ENCODE measurements around the gene VPS54.
"Not testable (repeated sequence)": the region's sequence is repeated elsewhere in the genome, so short reads cannot be mapped to it uniquely, and the experiment has no call there.

The VPS54 gene

GRCh38 chr2:63981702-63982103, 37.5 kb downstream of the VPS54 start:
- H3K27ac ChIP-seq (ENCODE audit: insufficient read depth, low read depth, low read length, poor library complexity, severe bottlenecking) = no peak overlapping the region
- H3K27me3 ChIP-seq (ENCODE audit: control insufficient read depth, insufficient read depth, low read length, poor library complexity, severe bottlenecking) = no peaks in the 10 kb centered on the region
- WGBS, 2 experiments = 92 to 98% methylated on average over 2 to 3 of the region's 3 CpGs
- H3K36me3 ChIP-seq (ENCODE audit: control insufficient read depth, insufficient read depth, low read length) = no peaks in the 10 kb centered on the region
- no peak overlapping the region for H3K4me3 ChIP-seq (ENCODE audit: insufficient read depth, low read depth, low read length)
- H3K4me1 ChIP-seq (ENCODE audit: control insufficient read depth, insufficient read depth, low read length) = no peaks in the 10 kb centered on the region
- no peaks in the 10 kb centered on the region for H3K9me3 ChIP-seq (ENCODE audit: control insufficient read depth, low read length)

GRCh38 chr2:63980794-63981193, 38.4 kb downstream of the VPS54 start:
- peaks cover 2% of the 10 kb centered on the region for H3K36me3 ChIP-seq (ENCODE audit: control insufficient read depth, insufficient read depth, low read length)
- H3K27ac ChIP-seq (ENCODE audit: insufficient read depth, low read depth, low read length, poor library complexity, severe bottlenecking) = no peak overlapping the region
- no peaks in the 10 kb centered on the region for H3K4me1 ChIP-seq (ENCODE audit: control insufficient read depth, insufficient read depth, low read length)
- no peaks in the 10 kb centered on the region for H3K9me3 ChIP-seq (ENCODE audit: control insufficient read depth, low read length)
- H3K4me3 ChIP-seq (ENCODE audit: insufficient read depth, low read depth, low read length) = no peak overlapping the region
- H3K27me3 ChIP-seq (ENCODE audit: control insufficient read depth, insufficient read depth, low read length, poor library complexity, severe bottlenecking) = no peaks in the 10 kb centered on the region

- H3K36me3 ChIP-seq (ENCODE audit: control insufficient read depth, insufficient read depth, low read length) = peaks cover 6% of the 10 kb centered on the region
- H3K27ac ChIP-seq (ENCODE audit: insufficient read depth, low read depth, low read length, poor library complexity, severe bottlenecking) = no peak overlapping the region
- WGBS, 2 experiments = 95 to 96% methylated on average over 5 of the region's 5 CpGs
These were observed 41.3 kb downstream of the VPS54 start for GRCh38 chr2:63977904-63978303.

GRCh38 chr2:63976125-63976510, 43.1 kb downstream of the VPS54 start:
- H3K9me3 ChIP-seq (ENCODE audit: control insufficient read depth, low read length) = no peaks in the 10 kb centered on the region
- H3K4me1 ChIP-seq (ENCODE audit: control insufficient read depth, insufficient read depth, low read length) = no peaks in the 10 kb centered on the region
- 93% methylated on average over 7 of the region's 7 CpGs for WGBS, 2 experiments
- H3K27me3 ChIP-seq (ENCODE audit: control insufficient read depth, insufficient read depth, low read length, poor library complexity, severe bottlenecking) = no peaks in the 10 kb centered on the region
- peaks cover 6% of the 10 kb centered on the region for H3K36me3 ChIP-seq (ENCODE audit: control insufficient read depth, insufficient read depth, low read length)
- H3K4me3 ChIP-seq (ENCODE audit: insufficient read depth, low read depth, low read length) = no peak overlapping the region
- H3K27ac ChIP-seq (ENCODE audit: insufficient read depth, low read depth, low read length, poor library complexity, severe bottlenecking) = no peak overlapping the region

More at GRCh38 chr2:63977904-63978303, 41.3 kb downstream of the VPS54 start:
- no peaks in the 10 kb centered on the region for H3K27me3 ChIP-seq (ENCODE audit: control insufficient read depth, insufficient read depth, low read length, poor library complexity, severe bottlenecking)
- H3K4me3 ChIP-seq (ENCODE audit: insufficient read depth, low read depth, low read length) = no peak overlapping the region
- no peaks in the 10 kb centered on the region for H3K4me1 ChIP-seq (ENCODE audit: control insufficient read depth, insufficient read depth, low read length)
- H3K9me3 ChIP-seq (ENCODE audit: control insufficient read depth, low read length) = no peaks in the 10 kb centered on the region

- Histone ChIP-seq H3K4me3 (ENCODE audit: insufficient read depth, low read depth, low read length) (no peak overlapping the region), H3K27ac (ENCODE audit: insufficient read depth, low read depth, low read length, poor library complexity, severe bottlenecking) (no peak overlapping the region), H3K4me1 (ENCODE audit: control insufficient read depth, insufficient read depth, low read length) (no peaks in the 10 kb centered on the region), H3K36me3 (ENCODE audit: control insufficient read depth, insufficient read depth, low read length) (peaks cover 11% of the 10 kb centered on the region), H3K9me3 (ENCODE audit: control insufficient read depth, low read length) (no peaks in the 10 kb centered on the region), H3K27me3 (ENCODE audit: control insufficient read depth, insufficient read depth, low read length, poor library complexity, severe bottlenecking) (no peaks in the 10 kb centered on the region)
- 86 to 90% methylated on average over 15 of the region's 15 CpGs for WGBS, 2 experiments
These were observed 43.6 kb downstream of the VPS54 start for GRCh38 chr2:63975437-63976124.

DNA sequence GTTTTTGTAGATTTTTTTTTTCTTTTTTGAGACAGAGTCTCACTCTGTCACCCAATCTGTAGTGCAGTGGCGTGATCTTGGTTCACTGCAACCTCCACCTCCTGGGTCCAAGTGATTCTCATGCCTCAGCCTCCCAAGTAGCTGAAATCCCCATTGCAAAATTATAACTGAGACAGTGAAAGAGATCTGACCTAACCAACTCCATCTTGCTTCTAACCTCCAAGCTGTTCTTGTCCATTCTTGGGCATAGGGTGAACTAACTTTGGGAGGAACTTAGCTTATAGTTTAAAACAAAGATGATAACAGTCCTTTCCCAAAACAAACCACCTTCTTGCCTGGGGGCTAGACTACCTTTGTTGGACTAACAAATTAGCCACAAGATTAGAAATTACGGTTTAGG, 44.2 kb downstream of the VPS54 start:
- WGBS, 2 experiments = 94 to 98% methylated on average over 2 of the region's 2 CpGs
- not testable (repeated sequence) for H3K27me3 ChIP-seq (ENCODE audit: control insufficient read depth, insufficient read depth, low read length, poor library complexity, severe bottlenecking); H3K9me3 ChIP-seq (ENCODE audit: control insufficient read depth, low read length); H3K27ac ChIP-seq (ENCODE audit: insufficient read depth, low read depth, low read length, poor library complexity, severe bottlenecking); H3K4me1 ChIP-seq (ENCODE audit: control insufficient read depth, insufficient read depth, low read length); H3K4me3 ChIP-seq (ENCODE audit: insufficient read depth, low read depth, low read length)
- H3K36me3 ChIP-seq (ENCODE audit: control insufficient read depth, insufficient read depth, low read length) = peaks cover 14% of the 10 kb centered on the region

- Histone ChIP-seq H3K4me3 (ENCODE audit: insufficient read depth, low read depth, low read length) (no peak overlapping the region), H3K4me1 (ENCODE audit: control insufficient read depth, insufficient read depth, low read length) (no peaks in the 10 kb centered on the region), H3K27ac (ENCODE audit: insufficient read depth, low read depth, low read length, poor library complexity, severe bottlenecking) (no peak overlapping the region), H3K36me3 (ENCODE audit: control insufficient read depth, insufficient read depth, low read length) (peaks cover 11% of the 10 kb centered on the region), H3K27me3 (ENCODE audit: control insufficient read depth, insufficient read depth, low read length, poor library complexity, severe bottlenecking) (no peaks in the 10 kb centered on the region), H3K9me3 (ENCODE audit: control insufficient read depth, low read length) (no peaks in the 10 kb centered on the region)
- WGBS, 2 experiments = 97 to 100% methylated on average over 2 to 3 of the region's 3 CpGs
These were observed 57.0 kb downstream of the VPS54 start for GRCh38 chr2:63962186-63962585.

DNA sequence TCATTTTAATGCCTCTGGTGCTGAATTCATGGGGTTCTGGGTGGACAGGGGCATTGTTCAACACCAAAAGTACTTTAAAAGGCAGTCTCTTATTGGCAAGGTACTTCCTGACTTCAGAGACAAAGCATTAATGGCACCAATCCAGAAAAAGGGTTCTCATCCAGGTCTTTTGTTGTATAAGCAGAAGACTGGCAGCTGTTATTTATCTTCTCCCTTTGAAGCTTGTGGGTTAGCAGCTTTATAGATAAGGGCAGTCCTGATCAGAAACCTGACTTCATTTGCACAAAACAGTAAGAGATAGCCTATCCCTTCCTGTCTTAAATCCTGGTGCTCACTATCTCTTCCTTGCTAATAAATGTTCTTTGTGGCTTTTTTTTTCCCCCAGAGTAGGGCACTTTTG, 68.8 kb downstream of the VPS54 start:
- no peak overlapping the region for H3K4me3 ChIP-seq (ENCODE audit: insufficient read depth, low read depth, low read length)
- no peak overlapping the region for H3K27ac ChIP-seq (ENCODE audit: insufficient read depth, low read depth, low read length, poor library complexity, severe bottlenecking)
- H3K27me3 ChIP-seq (ENCODE audit: control insufficient read depth, insufficient read depth, low read length, poor library complexity, severe bottlenecking) = no peaks in the 10 kb centered on the region
- no peaks in the 10 kb centered on the region for H3K9me3 ChIP-seq (ENCODE audit: control insufficient read depth, low read length)
- H3K4me1 ChIP-seq (ENCODE audit: control insufficient read depth, insufficient read depth, low read length) = no peaks in the 10 kb centered on the region
- H3K36me3 ChIP-seq (ENCODE audit: control insufficient read depth, insufficient read depth, low read length) = peaks cover 5% of the 10 kb centered on the region

DNA sequence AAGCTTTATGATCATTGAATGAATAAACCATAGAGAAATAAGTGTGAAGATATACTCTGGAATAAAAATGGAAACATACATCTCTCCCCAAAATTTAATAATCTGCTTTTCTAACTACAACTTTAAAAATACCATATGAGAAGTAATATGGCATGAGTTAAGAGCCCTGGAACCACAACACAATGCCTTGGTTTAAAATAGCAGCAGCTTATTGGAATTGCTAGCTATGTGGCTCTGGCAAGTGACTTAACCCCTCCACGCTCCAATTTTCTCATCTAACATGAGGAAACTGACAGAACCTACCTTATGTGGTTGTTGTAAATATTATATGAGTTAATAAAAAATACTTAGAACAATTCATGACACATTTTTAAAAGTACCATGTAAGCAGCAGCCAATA, 76.4 kb downstream of the VPS54 start:
- H3K9me3 ChIP-seq (ENCODE audit: control insufficient read depth, low read length) = no peaks in the 10 kb centered on the region
- no peaks in the 10 kb centered on the region for H3K4me1 ChIP-seq (ENCODE audit: control insufficient read depth, insufficient read depth, low read length)
- H3K36me3 ChIP-seq (ENCODE audit: control insufficient read depth, insufficient read depth, low read length) = peaks cover 9% of the 10 kb centered on the region
- H3K4me3 ChIP-seq (ENCODE audit: insufficient read depth, low read depth, low read length) = no peak overlapping the region
- no peaks in the 10 kb centered on the region for H3K27me3 ChIP-seq (ENCODE audit: control insufficient read depth, insufficient read depth, low read length, poor library complexity, severe bottlenecking)
- WGBS, 2 experiments = 100% methylated on average over 1 of the region's 1 CpG; no CpG with 5 or more reads in 1 of the 2 experiments
- no peak overlapping the region for H3K27ac ChIP-seq (ENCODE audit: insufficient read depth, low read depth, low read length, poor library complexity, severe bottlenecking)

- WGBS, 2 experiments = 93 to 99% methylated on average over 3 to 4 of the region's 4 CpGs
- not testable (repeated sequence) for H3K9me3 ChIP-seq (ENCODE audit: control insufficient read depth, low read length); H3K4me3 ChIP-seq (ENCODE audit: insufficient read depth, low read depth, low read length); H3K36me3 ChIP-seq (ENCODE audit: control insufficient read depth, insufficient read depth, low read length); H3K27ac ChIP-seq (ENCODE audit: insufficient read depth, low read depth, low read length, poor library complexity, severe bottlenecking); H3K27me3 ChIP-seq (ENCODE audit: control insufficient read depth, insufficient read depth, low read length, poor library complexity, severe bottlenecking); H3K4me1 ChIP-seq (ENCODE audit: control insufficient read depth, insufficient read depth, low read length)
These were observed 87.1 kb downstream of the VPS54 start for GRCh38 chr2:63932104-63932503.

DNA sequence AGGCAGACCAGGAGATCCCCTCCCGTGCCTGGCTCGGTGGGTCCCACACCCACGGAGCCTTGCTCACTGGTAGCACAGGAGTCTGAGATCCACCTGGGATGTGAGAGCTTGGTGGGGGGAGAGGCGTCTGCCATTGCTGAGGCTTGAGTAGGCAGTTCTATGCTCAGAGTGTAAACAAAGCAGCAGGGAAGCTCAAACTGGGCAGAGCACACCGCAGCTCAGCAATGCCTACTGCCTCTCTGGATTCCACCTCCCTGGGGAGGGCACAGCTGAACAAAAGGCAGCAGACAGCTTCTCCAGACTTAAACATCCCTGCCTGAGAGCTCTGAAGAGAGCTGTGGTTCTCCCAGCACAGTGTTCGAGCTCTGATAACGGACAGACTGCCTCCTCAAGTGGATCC, 92.4 kb downstream of the VPS54 start:
- 52% methylated on average over 7 of the region's 7 CpGs for WGBS, 2 experiments
- Histone ChIP-seq H3K9me3 (ENCODE audit: control insufficient read depth, low read length) (no peaks in the 10 kb centered on the region), H3K36me3 (ENCODE audit: control insufficient read depth, insufficient read depth, low read length) (no peaks in the 10 kb centered on the region), H3K27ac (ENCODE audit: insufficient read depth, low read depth, low read length, poor library complexity, severe bottlenecking) (no peak overlapping the region), H3K4me1 (ENCODE audit: control insufficient read depth, insufficient read depth, low read length) (peaks cover 11% of the 10 kb centered on the region), H3K27me3 (ENCODE audit: control insufficient read depth, insufficient read depth, low read length, poor library complexity, severe bottlenecking) (no peaks in the 10 kb centered on the region), H3K4me3 (ENCODE audit: insufficient read depth, low read depth, low read length) (no peak overlapping the region)
